Fibroblast of lung (primary cell): ENCODE data around the gene HIVEP1.
A peak's percentile ranks its signal among the peaks of the same experiment; 100 is the strongest.

ENCODE experiments used
- EZH2 ChIP-seq: IDR thresholded peaks from 2 replicates; pipeline ENCODE4 v1.5.1; 2012; ENCODE audit warnings: low read length, control low read depth, mild to moderate bottlenecking; ENCODE audit errors: missing control alignments
- TF ChIP-seq, protein P1 (sequence below), 2 donors: IDR thresholded peaks in 1 of 2; conservative IDR thresholded peaks in 1 of 2; 1 replicate in 1 of 2; 2 replicates in 1 of 2; pipeline ENCODE4 v1.5.1; 2011 to 2012; ENCODE audit warnings: low read length in 2 of 2, control low read depth in 1 of 2, inconsistent platforms in 1 of 2, low read depth in 1 of 2, mild to moderate bottlenecking in 1 of 2

DNA sequence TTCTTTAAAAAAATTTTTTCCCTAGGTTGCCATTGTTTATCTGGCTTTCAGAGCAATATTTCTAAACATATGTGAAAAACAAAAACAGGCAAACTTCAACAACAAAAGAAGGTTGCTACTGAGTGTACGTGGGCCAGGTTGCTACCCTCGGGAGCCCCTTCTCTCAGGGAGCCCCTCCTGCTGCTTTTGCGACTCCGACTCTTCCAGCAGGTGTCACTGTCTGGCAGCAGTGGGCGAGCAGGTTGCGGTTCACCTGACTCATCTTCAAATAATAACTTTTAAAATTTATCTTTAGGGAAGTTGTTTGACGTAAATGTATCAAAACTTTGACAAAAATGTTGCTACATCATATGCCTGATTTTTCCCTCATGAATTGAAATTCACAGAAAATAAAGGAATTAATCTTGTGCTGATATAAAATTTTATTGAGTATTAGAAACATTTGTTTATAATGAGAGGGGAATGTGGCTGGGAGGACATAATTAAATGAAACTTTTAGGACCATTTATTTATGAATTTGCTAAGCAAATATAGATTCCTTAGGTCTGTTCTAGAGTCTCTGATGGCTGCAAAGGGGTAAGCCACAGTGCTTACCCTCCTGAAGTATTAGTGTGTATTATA, 138.8 kb downstream of the HIVEP1 start:
- TF ChIP-seq, protein P1, sequence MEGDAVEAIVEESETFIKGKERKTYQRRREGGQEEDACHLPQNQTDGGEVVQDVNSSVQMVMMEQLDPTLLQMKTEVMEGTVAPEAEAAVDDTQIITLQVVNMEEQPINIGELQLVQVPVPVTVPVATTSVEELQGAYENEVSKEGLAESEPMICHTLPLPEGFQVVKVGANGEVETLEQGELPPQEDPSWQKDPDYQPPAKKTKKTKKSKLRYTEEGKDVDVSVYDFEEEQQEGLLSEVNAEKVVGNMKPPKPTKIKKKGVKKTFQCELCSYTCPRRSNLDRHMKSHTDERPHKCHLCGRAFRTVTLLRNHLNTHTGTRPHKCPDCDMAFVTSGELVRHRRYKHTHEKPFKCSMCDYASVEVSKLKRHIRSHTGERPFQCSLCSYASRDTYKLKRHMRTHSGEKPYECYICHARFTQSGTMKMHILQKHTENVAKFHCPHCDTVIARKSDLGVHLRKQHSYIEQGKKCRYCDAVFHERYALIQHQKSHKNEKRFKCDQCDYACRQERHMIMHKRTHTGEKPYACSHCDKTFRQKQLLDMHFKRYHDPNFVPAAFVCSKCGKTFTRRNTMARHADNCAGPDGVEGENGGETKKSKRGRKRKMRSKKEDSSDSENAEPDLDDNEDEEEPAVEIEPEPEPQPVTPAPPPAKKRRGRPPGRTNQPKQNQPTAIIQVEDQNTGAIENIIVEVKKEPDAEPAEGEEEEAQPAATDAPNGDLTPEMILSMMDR (conservative IDR thresholded peaks at IDR 0.05 in 1 of 2, IDR thresholded peaks at IDR 0.05 in 1 of 2; ENCODE audit: low read depth in 1 of 2, low read length in 2 of 2) = peak in 1 of 2 donors; percentile 38
- TF ChIP-seq EZH2 = no peak
